RWPE1 (cell line): ENCODE measurements around the gene DEAF1.

Experiments used
- CTCF ChIA-PET: fragments of 350-600 bp; sonication (Branson Sonifier 250); formaldehyde crosslinking; extraction: SDS; loops from one replicate; lab custom pipeline; 2021; lab: Yijun Ruan, JAX
- POLR2A ChIA-PET: fragments of 400-600 bp; formaldehyde crosslinking; extraction: SDS; loops from one replicate; lab custom pipeline; 2020; ENCODE audit warnings: antibody characterized with exemption; ENCODE audit not compliant: low non-redundant PET; lab: Yijun Ruan, JAX
- DNase-seq: peaks from one replicate; pipeline ENCODE4 v3.0.0; 2012; ENCODE audit warnings: low spot score
- H3K27ac ChIP-seq: fragments of 450-650 bp; 2 replicates; pipeline ENCODE4 v1.5.1; 2017
- CTCF ChIP-seq: fragments of 450-650 bp; conservative IDR thresholded peaks from 2 replicates; pipeline ENCODE4 v1.5.1; 2017; ENCODE audit warnings: low read depth, mild to moderate bottlenecking

DEAF1 gene

GRCh38 chr11:598005-598680, 96.9 kb downstream of the DEAF1 start:
- ChIA-PET POLR2A (no interaction called here), CTCF (no interaction called here)
- DNase-seq, result no peak
- no peak overlapping the region for H3K27ac ChIP-seq
- TF ChIP-seq CTCF, result no peak

DNA sequence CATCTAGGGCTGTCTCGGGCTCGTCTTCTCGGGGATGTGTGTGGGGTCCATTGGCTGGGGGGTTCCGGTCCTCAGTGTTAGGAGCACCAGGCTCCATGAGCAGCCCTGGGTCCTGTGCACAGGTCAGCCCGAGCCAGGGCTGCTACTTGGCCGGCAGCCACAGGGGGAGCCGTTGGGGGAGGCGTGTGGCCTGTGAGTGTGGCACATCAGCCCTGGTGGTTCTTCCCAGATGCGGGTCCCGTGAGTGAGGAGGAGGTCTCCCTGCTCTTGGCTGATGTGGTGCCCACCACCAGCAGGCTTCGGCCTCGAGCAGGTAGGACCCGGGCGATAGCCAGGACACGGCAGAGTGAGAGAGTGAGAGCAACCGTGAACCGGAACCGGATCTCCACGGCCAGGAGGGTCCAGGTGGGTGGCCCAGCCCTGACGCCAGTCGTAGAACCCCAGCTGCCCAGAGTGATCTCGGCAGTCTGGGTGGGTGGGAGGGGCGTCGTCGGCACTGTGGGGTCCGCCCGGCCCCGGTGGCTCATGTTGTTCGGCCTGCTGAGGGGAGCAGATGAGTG, 97.8 kb downstream of the DEAF1 start:
- CTCF ChIA-PET, result no interaction called here
- no peak for TF ChIP-seq CTCF
- peak overlapping the region; percentile 2; the same call in 1 of the 2 replicates for H3K27ac ChIP-seq
- DNase-seq, result no peak
- POLR2A ChIA-PET, result no interaction called here

GRCh38 chr11:596374-596773, 98.6 kb downstream of the DEAF1 start:
- DNase-seq, result no peak
- CTCF ChIA-PET, result interaction anchor here (0.6 kb wide), 1 partner anchor 85 kb away, joined by 4 read pairs; no protein-coding TSS in a partner anchor
- POLR2A ChIA-PET, result no interaction called here
- TF ChIP-seq CTCF, result no peak
- H3K27ac ChIP-seq, result no peak overlapping the region; the same call in none of the 2 replicates

- peak overlapping the region; percentile 43 for H3K27ac ChIP-seq
- DNase-seq, result no peak
- CTCF ChIA-PET, result no interaction called here
- POLR2A ChIA-PET, result no interaction called here
- TF ChIP-seq CTCF, result no peak
These were observed 99.6 kb downstream of the DEAF1 start for GRCh38 chr11:595400-595799.
